Activated CD8-positive, alpha-beta memory T cell treated with anti-CD3 and anti-CD28 coated beads, Interleukin-2, amount 50 U/mL, for 24 hours (primary cell): ENCODE data around the gene UPK3BL1.
"Not testable (repeated sequence)": the region's sequence is repeated elsewhere in the genome, so short reads cannot be mapped to it uniquely, and the experiment has no call there.

Experiments
- DNase-seq: peaks from one replicate; pipeline ENCODE4 v3.0.0-alpha.2; 2020; ENCODE audit errors: extremely low read depth

Gene UPK3BL1, protein sequence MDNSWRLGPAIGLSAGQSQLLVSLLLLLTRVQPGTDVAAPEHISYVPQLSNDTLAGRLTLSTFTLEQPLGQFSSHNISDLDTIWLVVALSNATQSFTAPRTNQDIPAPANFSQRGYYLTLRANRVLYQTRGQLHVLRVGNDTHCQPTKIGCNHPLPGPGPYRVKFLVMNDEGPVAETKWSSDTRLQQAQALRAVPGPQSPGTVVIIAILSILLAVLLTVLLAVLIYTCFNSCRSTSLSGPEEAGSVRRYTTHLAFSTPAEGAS

GRCh38 chr7:102642691-102643090 is at the start of gene UPK3BL1:
UPK3BL1 (minus strand) TSS chr7:102642791; CDS start chr7:102642741, 50 bp downstream.
- not testable (repeated sequence) for DNase-seq

DNA sequence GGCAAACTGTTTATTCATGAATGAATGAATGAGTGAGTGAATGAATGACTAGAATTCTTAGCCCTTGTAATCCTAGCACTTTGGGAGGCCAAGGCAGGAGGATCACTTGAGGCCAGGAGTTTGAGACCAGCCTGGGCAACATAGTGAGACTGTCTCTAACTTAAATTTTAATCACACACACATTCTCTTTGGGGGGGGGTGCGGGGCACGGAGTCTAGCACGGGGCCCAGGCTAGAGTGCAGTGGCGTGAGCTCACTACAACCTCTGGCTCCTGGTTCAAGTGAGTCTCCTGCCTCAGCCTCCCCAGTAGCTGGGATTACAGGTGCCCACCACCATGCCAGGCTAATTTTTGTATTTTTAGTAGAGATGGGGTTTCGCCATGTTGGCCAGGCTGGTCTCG is 48.0 kb upstream of the UPK3BL1 start:
- not testable (repeated sequence) for DNase-seq

GRCh38 chr7:102689436-102690282 is 47.1 kb upstream of the UPK3BL1 start:
- not testable (repeated sequence) for DNase-seq

DNA sequence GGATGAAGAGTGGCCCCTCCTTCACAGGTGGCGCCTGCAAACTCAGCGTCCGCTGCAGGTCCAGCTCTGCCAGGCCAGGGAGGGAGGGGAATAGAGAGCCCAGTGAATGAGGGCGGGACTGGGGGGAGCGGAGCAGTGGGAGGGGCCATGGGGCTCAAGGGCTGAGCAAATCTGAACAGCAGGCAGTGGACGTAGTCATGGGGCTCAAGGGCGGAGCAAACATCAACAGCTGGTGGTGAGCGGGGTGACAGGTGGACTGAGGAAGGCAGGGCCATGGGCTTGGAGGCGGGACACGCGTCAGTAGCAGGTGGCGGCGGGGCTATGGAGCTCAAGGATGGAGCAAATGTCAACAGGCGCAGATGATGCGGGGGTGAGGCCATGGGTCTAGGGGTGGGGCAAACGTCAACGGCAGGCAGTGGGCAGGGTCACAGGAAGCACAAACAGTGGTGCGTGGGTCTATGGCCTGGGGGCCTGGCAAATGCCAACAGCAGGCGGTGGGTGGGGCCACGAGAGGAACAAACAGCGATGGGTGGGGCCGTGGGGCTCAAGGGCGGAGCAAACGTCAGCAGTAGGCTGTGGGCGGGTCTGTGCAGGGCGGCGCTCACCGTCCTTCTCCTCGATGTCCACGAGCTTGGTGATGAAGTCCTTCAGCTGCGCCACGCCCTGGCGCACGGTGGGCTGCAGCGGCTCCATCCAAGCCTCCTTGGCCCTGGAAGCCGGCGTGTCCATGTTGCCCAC is 45.9 kb upstream of the UPK3BL1 start:
- not testable (repeated sequence) for DNase-seq

DNA sequence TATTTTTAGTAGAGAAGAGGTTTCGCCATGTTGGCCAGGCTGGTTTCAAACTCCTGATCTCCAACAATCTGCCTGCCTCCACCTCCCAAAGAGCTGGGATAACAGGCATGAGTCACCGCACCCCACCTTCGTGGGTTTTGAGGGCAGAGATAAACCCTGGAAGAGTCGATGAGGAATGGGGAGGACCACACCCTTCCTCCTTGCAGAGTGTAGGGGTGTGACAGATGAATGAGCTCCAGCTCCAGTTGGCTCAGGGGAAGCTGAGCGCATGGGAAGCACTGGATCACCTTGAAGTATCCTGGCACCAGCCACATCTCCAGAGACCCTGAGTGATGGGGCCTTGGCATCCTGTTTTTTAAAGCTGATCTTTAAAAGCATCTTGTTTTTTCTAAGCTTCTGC is 40.0 kb upstream of the UPK3BL1 start:
- not testable (repeated sequence) for DNase-seq

GRCh38 chr7:102680780-102681179 is 38.2 kb upstream of the UPK3BL1 start:
- not testable (repeated sequence) for DNase-seq

GRCh38 chr7:102675545-102675944 is 33.0 kb upstream of the UPK3BL1 start:
- DNase-seq = not testable (repeated sequence)

GRCh38 chr7:102673447-102674067 is 31.0 kb upstream of the UPK3BL1 start:
- DNase-seq = not testable (repeated sequence)

GRCh38 chr7:102671956-102672307 is 29.3 kb upstream of the UPK3BL1 start:
- not testable (repeated sequence) for DNase-seq

- not testable (repeated sequence) for DNase-seq
Observed at GRCh38 chr7:102671166-102671955, 28.8 kb upstream of the UPK3BL1 start, which contains the start of gene POLR2J2. POLR2J2 (minus strand) TSS chr7:102671663; CDS start chr7:102671601, 62 bp downstream.

DNA sequence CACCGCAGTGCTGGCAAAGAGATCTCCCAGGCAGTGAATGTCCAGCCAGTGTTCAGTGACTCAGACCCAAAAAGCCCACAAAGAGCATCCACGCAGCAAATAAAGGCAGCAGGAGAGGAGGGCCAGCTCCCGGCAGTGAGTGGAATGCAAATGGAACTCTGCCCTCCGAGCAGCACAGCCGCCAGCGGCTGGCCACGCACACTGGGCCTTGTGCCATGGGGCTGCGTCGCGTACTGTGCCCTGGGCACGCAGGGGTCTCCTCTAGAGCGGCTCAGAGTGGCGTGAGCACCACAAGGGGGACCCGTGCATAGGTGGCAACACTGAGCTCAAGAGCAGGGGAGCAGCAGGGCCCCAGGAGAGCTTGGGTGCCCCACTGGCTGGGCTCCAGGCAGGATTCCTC is 24.9 kb upstream of the UPK3BL1 start:
- not testable (repeated sequence) for DNase-seq

- DNase-seq = not testable (repeated sequence)
Observed at GRCh38 chr7:102666850-102667249, 24.3 kb upstream of the UPK3BL1 start.

DNA sequence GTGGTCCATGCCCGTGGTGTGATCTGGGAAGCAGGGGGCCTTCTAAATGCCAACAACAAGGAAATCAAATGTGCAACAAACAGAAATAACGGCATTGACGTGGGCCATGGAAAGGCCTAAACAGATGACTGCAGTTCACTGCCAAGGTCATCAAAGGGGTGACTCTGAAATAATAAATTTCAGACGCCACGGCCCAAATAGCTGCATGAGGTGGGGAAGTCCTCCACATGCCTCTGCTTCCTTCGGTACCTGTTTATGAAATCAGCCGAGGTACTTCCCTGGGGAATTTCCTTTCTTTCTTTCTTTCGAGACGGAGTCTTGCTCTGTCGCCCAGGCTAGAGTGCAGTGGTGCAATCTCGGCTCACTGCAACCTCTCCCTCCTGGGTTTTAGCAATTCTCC is 22.2 kb upstream of the UPK3BL1 start:
- DNase-seq = not testable (repeated sequence)

GRCh38 chr7:102649924-102650323 is 7.3 kb upstream of the UPK3BL1 start, which contains the start of gene SPDYE2B:
SPDYE2B (plus strand) TSS chr7:102650319; CDS start chr7:102652349, 2,030 bp downstream.
- DNase-seq = not testable (repeated sequence)

GRCh38 chr7:102647813-102648212 is 5.2 kb upstream of the UPK3BL1 start:
- not testable (repeated sequence) for DNase-seq

DNA sequence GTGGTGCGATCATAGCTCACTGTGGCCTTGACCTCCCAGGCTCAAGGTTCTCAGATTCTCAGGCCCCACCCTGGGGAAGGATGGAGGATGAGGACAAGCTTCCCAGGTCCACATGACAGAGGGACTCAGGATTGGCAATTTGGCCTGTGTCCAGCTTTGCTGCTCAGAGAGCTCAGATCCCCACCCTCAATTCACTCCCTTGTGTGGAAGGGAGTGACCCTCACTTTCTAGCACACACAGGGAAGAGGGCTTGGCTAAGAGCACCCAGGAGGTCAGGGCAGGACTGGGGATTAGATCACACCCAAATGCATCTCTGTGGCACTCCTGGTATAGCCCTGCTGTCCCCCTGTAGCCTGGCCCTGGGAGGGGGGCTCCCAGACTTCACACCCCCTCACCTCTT is 813 bp upstream of the UPK3BL1 start:
- not testable (repeated sequence) for DNase-seq

DNA sequence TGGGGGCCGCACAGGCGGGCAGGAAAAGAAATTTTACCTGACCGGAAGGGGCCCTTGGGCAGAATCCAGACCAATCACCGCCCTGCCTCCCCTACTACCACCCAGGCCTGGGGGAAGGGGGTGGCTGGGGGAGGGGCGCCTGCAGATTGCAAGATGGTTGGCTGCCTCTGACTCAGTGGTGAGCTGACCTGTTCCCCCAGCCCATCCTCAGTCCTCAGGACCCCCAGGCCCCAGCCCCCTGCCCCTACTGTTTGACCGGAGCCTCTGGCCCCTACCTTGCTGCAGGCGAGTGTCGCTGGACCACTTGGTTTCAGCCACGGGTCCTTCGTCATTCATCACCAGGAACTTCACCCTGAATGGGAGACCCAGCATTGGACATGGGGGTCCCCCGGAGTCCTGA is 3.7 kb downstream of the UPK3BL1 start:
- not testable (repeated sequence) for DNase-seq

- DNase-seq = not testable (repeated sequence)
Observed at GRCh38 chr7:102636956-102637355, 5.6 kb downstream of the UPK3BL1 start.

GRCh38 chr7:102635354-102635753 is 7.2 kb downstream of the UPK3BL1 start:
- not testable (repeated sequence) for DNase-seq

GRCh38 chr7:102634299-102634698 is 8.3 kb downstream of the UPK3BL1 start:
- not testable (repeated sequence) for DNase-seq

- DNase-seq = not testable (repeated sequence)
Observed at GRCh38 chr7:102630622-102631021, 12.0 kb downstream of the UPK3BL1 start.
